ENCODE results near the gene ARIH2.

ARIH2 gene

GRCh38 chr3:48963591-48963990, 44.9 kb downstream of the ARIH2 start:
- DNase-seq (ENCODE audit: extremely low spot score, insufficient read length, low read depth), result no peak

GRCh38 chr3:48966367-48966766, 47.7 kb downstream of the ARIH2 start:
- DNase-seq (ENCODE audit: extremely low spot score, insufficient read length, low read depth) (no peak), FAIRE-seq (no peak)

More at GRCh38 chr3:48963591-48963990, 44.9 kb downstream of the ARIH2 start:
- no peak for FAIRE-seq

GRCh38 chr3:48966876-48967361, 48.3 kb downstream of the ARIH2 start:
- FAIRE-seq, result no peak
- DNase-seq (ENCODE audit: extremely low spot score, insufficient read length, low read depth), result no peak

- no peak for FAIRE-seq
These were observed 51.9 kb downstream of the ARIH2 start for GRCh38 chr3:48970586-48970985.

GRCh38 chr3:48974076-48974864, 55.6 kb downstream of the ARIH2 start:
- FAIRE-seq (no peak), DNase-seq (ENCODE audit: extremely low spot score, insufficient read length, low read depth) (no peak)

More at GRCh38 chr3:48970586-48970985, 51.9 kb downstream of the ARIH2 start:
- DNase-seq (ENCODE audit: extremely low spot score, insufficient read length, low read depth), result no peak

- DNase-seq (ENCODE audit: extremely low spot score, insufficient read length, low read depth) (no peak), FAIRE-seq (no peak)
These were observed 60.8 kb downstream of the ARIH2 start for GRCh38 chr3:48979451-48979850.

GRCh38 chr3:48980295-48980694, 61.7 kb downstream of the ARIH2 start:
- no peak for FAIRE-seq

GRCh38 chr3:48982016-48982415, 63.4 kb downstream of the ARIH2 start:
- no peak for DNase-seq (ENCODE audit: extremely low spot score, insufficient read length, low read depth)
- FAIRE-seq, result no peak

More at GRCh38 chr3:48980295-48980694, 61.7 kb downstream of the ARIH2 start:
- DNase-seq (ENCODE audit: extremely low spot score, insufficient read length, low read depth), result no peak

GRCh38 chr3:48982686-48983085, 64.0 kb downstream of the ARIH2 start:
- no peak for DNase-seq (ENCODE audit: extremely low spot score, insufficient read length, low read depth)
- FAIRE-seq, result no peak

GRCh38 chr3:48983096-48983495, 64.5 kb downstream of the ARIH2 start:
- FAIRE-seq, result no peak
- DNase-seq (ENCODE audit: extremely low spot score, insufficient read length, low read depth), result no peak

- no peak for DNase-seq (ENCODE audit: extremely low spot score, insufficient read length, low read depth)
- FAIRE-seq, result no peak
These were observed 66.0 kb downstream of the ARIH2 start for GRCh38 chr3:48984663-48985062.

- no peak for DNase-seq (ENCODE audit: extremely low spot score, insufficient read length, low read depth)
These were observed 67.3 kb downstream of the ARIH2 start for GRCh38 chr3:48985831-48986376.

GRCh38 chr3:48989126-48989795, 70.6 kb downstream of the ARIH2 start:
- no peak for DNase-seq (ENCODE audit: extremely low spot score, insufficient read length, low read depth)
- FAIRE-seq, result no peak

More at GRCh38 chr3:48985831-48986376, 67.3 kb downstream of the ARIH2 start:
- FAIRE-seq, result no peak

- DNase-seq (ENCODE audit: extremely low spot score, insufficient read length, low read depth) (peak; percentile 49), FAIRE-seq (peak; percentile 84)
These were observed 71.4 kb downstream of the ARIH2 start, which contains the start of gene P4HTM for GRCh38 chr3:48989796-48990635. P4HTM (plus strand) TSS chr3:48990241; CDS start chr3:48990257, 16 bp downstream.

- DNase-seq (ENCODE audit: extremely low spot score, insufficient read length, low read depth), result no peak
- peak; percentile 48 for FAIRE-seq
These were observed 72.2 kb downstream of the ARIH2 start for GRCh38 chr3:48990636-48991469.

GRCh38 chr3:48991851-48992545, 73.4 kb downstream of the ARIH2 start:
- DNase-seq (ENCODE audit: extremely low spot score, insufficient read length, low read depth), result no peak
- FAIRE-seq, result no peak

GRCh38 chr3:48993834-48994233, 75.2 kb downstream of the ARIH2 start:
- FAIRE-seq (no peak), DNase-seq (ENCODE audit: extremely low spot score, insufficient read length, low read depth) (no peak)

GRCh38 chr3:48996640-48997039, 78.0 kb downstream of the ARIH2 start:
- DNase-seq (ENCODE audit: extremely low spot score, insufficient read length, low read depth) (no peak), FAIRE-seq (no peak)

Measured in GM18507 (cell line).